ENCODE results near the gene MAB21L4. TPM values are rescaled to one million over a fixed set of nuclear protein-coding genes. Genes with fewer than 3 reads are reported as not detected.

MAB21L4 gene
- total and polyA plus RNA-seq, 11 donors: 0.10 to 0.75 TPM; not detected in 9

GRCh38 chr2:240930096-240930630, 34.2 kb upstream of the MAB21L4 start:
- no peak for TF ChIP-seq POLR2A (IDR thresholded peaks at IDR 0.05)
- no peak for TF ChIP-seq CTCF (IDR thresholded peaks at IDR 0.05)
- Histone ChIP-seq H3K4me1 (peaks cover 0 to 8% (median 0%) of the 10 kb centered on the region in 12 donors), H3K4me3 (no peak overlapping the region), H3K27ac (no peak overlapping the region), H3K27me3 (peaks cover 0 to 4% (median 0%) of the 10 kb centered on the region in 9 donors), H3K9me3 (peaks cover 0 to 10% (median 2%) of the 10 kb centered on the region in 12 donors), H3K36me3 (no peaks in the 10 kb centered on the region)
- 86 to 93% (median 91%) methylated on average over 9 to 12 of the region's 12 CpGs for WGBS, 4 donors
- ATAC-seq (no peak), DNase-seq (peak in 4 of 5 donors; percentile 4 to 51 (median 18))
- intact Hi-C loops (cut with DNase I): no loop called here

- peak in 2 of 5 donors; percentile 20 to 55 for DNase-seq
- Histone ChIP-seq H3K4me3 (no peak overlapping the region), H3K27ac (no peak overlapping the region), H3K36me3 (no peaks in the 10 kb centered on the region), H3K9me3 (peaks cover 0 to 10% (median 2%) of the 10 kb centered on the region in 12 donors), H3K4me1 (peaks cover 0 to 8% (median 0%) of the 10 kb centered on the region in 12 donors), H3K27me3 (peaks cover 0 to 4% (median 0%) of the 10 kb centered on the region in 9 donors)
- intact Hi-C loops (cut with DNase I): no loop called here
- TF ChIP-seq POLR2A (IDR thresholded peaks at IDR 0.05) (no peak), CTCF (IDR thresholded peaks at IDR 0.05) (no peak)
- 73 to 77% (median 74%) methylated on average over 7 to 10 of the region's 10 CpGs for WGBS, 4 donors
- no peak for ATAC-seq
Measured at GRCh38 chr2:240929364-240930095, 33.6 kb upstream of the MAB21L4 start.

- Histone ChIP-seq H3K4me1 (peaks cover 0 to 8% (median 0%) of the 10 kb centered on the region in 12 donors), H3K9me3 (peaks cover 0 to 10% (median 2%) of the 10 kb centered on the region in 12 donors), H3K27me3 (peaks cover 0 to 4% (median 0%) of the 10 kb centered on the region in 9 donors), H3K27ac (no peak overlapping the region), H3K36me3 (no peaks in the 10 kb centered on the region), H3K4me3 (no peak overlapping the region)
- 87 to 92% (median 89%) methylated on average over 24 of the region's 24 CpGs for WGBS, 4 donors
- intact Hi-C loops (cut with DNase I): no loop called here
- ATAC-seq (no peak), DNase-seq (peak in 3 of 5 donors; percentile 19 to 25 (median 23))
- TF ChIP-seq POLR2A (IDR thresholded peaks at IDR 0.05): no peak
- no peak for TF ChIP-seq CTCF (IDR thresholded peaks at IDR 0.05)
Measured at GRCh38 chr2:240928476-240929363, 32.8 kb upstream of the MAB21L4 start.
